Mucosa of rectum (tissue), 2 donors: ENCODE results near the gene TREML1.
A peak's percentile ranks its signal among the peaks of the same experiment; 100 is the strongest.

Source experiments
- H3K27ac ChIP-seq, 2 donors: one replicate each; pipeline ENCODE4 v1.7.0; 2013; ENCODE audit warnings: inconsistent platforms in 2 of 2, low read depth in 2 of 2, low read length in 2 of 2
- H3K27me3 ChIP-seq, 2 donors: one replicate each; pipeline ENCODE4 v1.7.0; 2013; ENCODE audit warnings: low read length in 2 of 2; ENCODE audit not compliant: control insufficient read depth in 2 of 2, insufficient read depth in 2 of 2
- H3K36me3 ChIP-seq, 2 donors: one replicate each; pipeline ENCODE4 v1.7.0; 2013; ENCODE audit warnings: low read length in 2 of 2; ENCODE audit not compliant: control insufficient read depth in 2 of 2, insufficient read depth in 2 of 2
- H3K4me1 ChIP-seq, 2 donors: one replicate each; pipeline ENCODE4 v1.7.0; 2013; ENCODE audit warnings: low read length in 2 of 2, mild to moderate bottlenecking in 1 of 2; ENCODE audit not compliant: control insufficient read depth in 2 of 2, insufficient read depth in 2 of 2
- H3K4me3 ChIP-seq, 2 donors: one replicate each; pipeline ENCODE4 v1.7.0; 2013; ENCODE audit warnings: low read length in 2 of 2
- H3K9ac ChIP-seq, 2 donors: one replicate each; pipeline ENCODE4 v1.7.0; 2013; ENCODE audit warnings: low read length in 2 of 2, low read depth in 1 of 2, mild to moderate bottlenecking in 1 of 2
- H3K9me3 ChIP-seq, 2 donors: one replicate each; pipeline ENCODE4 v1.7.0; 2013; ENCODE audit warnings: low read length in 2 of 2; ENCODE audit not compliant: control insufficient read depth in 2 of 2
- donor health status: healthy.
- donor health status: Normal muscosa, but diverticular disease.

TREML1 gene

GRCh38 chr6:41153992-41154625, at the start of gene TREML1:
Gene TREML1 (minus strand): TSS chr6:41154347. CDS start chr6:41154288, 59 bp downstream.
- Histone ChIP-seq H3K9ac (no peak within 1 kb of the TSS), H3K4me1 (no peaks in the 10 kb centered on the region), H3K9me3 (no peaks in the 10 kb centered on the region), H3K36me3 (no peaks in the 10 kb centered on the region), H3K4me3 (no peak within 1 kb of the TSS), H3K27me3 (no peaks in the 10 kb centered on the region), H3K27ac (no peak within 1 kb of the TSS)

GRCh38 chr6:41201764-41202173, 47.6 kb upstream of the TREML1 start:
- no peaks in the 10 kb centered on the region for H3K36me3 ChIP-seq

GRCh38 chr6:41200901-41201763, 47.0 kb upstream of the TREML1 start, which contains the start of gene TREML2:
Gene TREML2 (minus strand): TSS chr6:41201149. CDS start chr6:41201008, 141 bp downstream.
- Histone ChIP-seq H3K4me3 (peak within 1 kb of the TSS in 1 of 2 donors; percentile 49), H3K27ac (peak within 1 kb of the TSS; percentile 6 to 77), H3K9ac (no peak within 1 kb of the TSS), H3K9me3 (no peaks in the 10 kb centered on the region), H3K27me3 (peaks cover 0 to 4% of the 10 kb centered on the region in 2 donors), H3K4me1 (peaks cover 6 to 9% of the 10 kb centered on the region in 2 donors), H3K36me3 (no peaks in the 10 kb centered on the region)

More at GRCh38 chr6:41201764-41202173, 47.6 kb upstream of the TREML1 start:
- Histone ChIP-seq H3K9ac (no peak overlapping the region), H3K4me3 (no peak overlapping the region), H3K9me3 (no peaks in the 10 kb centered on the region), H3K4me1 (peaks cover 6 to 9% of the 10 kb centered on the region in 2 donors), H3K27ac (no peak overlapping the region), H3K27me3 (peaks cover 0 to 4% of the 10 kb centered on the region in 2 donors)

- Histone ChIP-seq H3K9ac (no peak overlapping the region), H3K27ac (peak overlapping the region; percentile 6 to 77), H3K9me3 (no peaks in the 10 kb centered on the region), H3K4me1 (peaks cover 6 to 9% of the 10 kb centered on the region in 2 donors), H3K27me3 (peaks cover 0 to 4% of the 10 kb centered on the region in 2 donors), H3K4me3 (peak overlapping the region in 1 of 2 donors; percentile 49), H3K36me3 (no peaks in the 10 kb centered on the region)
These were observed 46.3 kb upstream of the TREML1 start for GRCh38 chr6:41200296-41200900.

- H3K27ac ChIP-seq: peak overlapping the region; percentile 6 to 77
- H3K36me3 ChIP-seq: no peaks in the 10 kb centered on the region
- peaks cover 0 to 4% of the 10 kb centered on the region in 2 donors for H3K27me3 ChIP-seq
- H3K9me3 ChIP-seq: no peaks in the 10 kb centered on the region
- H3K4me1 ChIP-seq: peaks cover 6 to 9% of the 10 kb centered on the region in 2 donors
- H3K9ac ChIP-seq: no peak overlapping the region
- H3K4me3 ChIP-seq: peak overlapping the region in 1 of 2 donors; percentile 49
These were observed 45.6 kb upstream of the TREML1 start for GRCh38 chr6:41199552-41200246.

- Histone ChIP-seq H3K9ac (no peak overlapping the region), H3K36me3 (no peaks in the 10 kb centered on the region), H3K4me1 (peaks cover 6 to 9% of the 10 kb centered on the region in 2 donors), H3K27me3 (peaks cover 0 to 4% of the 10 kb centered on the region in 2 donors), H3K9me3 (no peaks in the 10 kb centered on the region), H3K27ac (no peak overlapping the region), H3K4me3 (no peak overlapping the region)
These were observed 43.1 kb upstream of the TREML1 start for GRCh38 chr6:41197234-41197633.

GRCh38 chr6:41194386-41194785, 40.2 kb upstream of the TREML1 start:
- peaks cover 0 to 3% of the 10 kb centered on the region in 2 donors for H3K9me3 ChIP-seq
- no peak overlapping the region for H3K4me3 ChIP-seq
- H3K27me3 ChIP-seq: peaks cover 0 to 4% of the 10 kb centered on the region in 2 donors
- H3K27ac ChIP-seq: no peak overlapping the region
- no peaks in the 10 kb centered on the region for H3K4me1 ChIP-seq
- H3K9ac ChIP-seq: no peak overlapping the region
- no peaks in the 10 kb centered on the region for H3K36me3 ChIP-seq

- Histone ChIP-seq H3K27ac (no peak overlapping the region), H3K27me3 (peaks cover 0 to 4% of the 10 kb centered on the region in 2 donors), H3K36me3 (no peaks in the 10 kb centered on the region), H3K4me3 (no peak overlapping the region), H3K9ac (no peak overlapping the region), H3K9me3 (peaks cover 0 to 3% of the 10 kb centered on the region in 2 donors), H3K4me1 (no peaks in the 10 kb centered on the region)
These were observed 39.7 kb upstream of the TREML1 start for GRCh38 chr6:41193884-41194283.

- peaks cover 0 to 4% of the 10 kb centered on the region in 2 donors for H3K27me3 ChIP-seq
- H3K36me3 ChIP-seq: no peaks in the 10 kb centered on the region
- no peaks in the 10 kb centered on the region for H3K4me1 ChIP-seq
- peaks cover 0 to 3% of the 10 kb centered on the region in 2 donors for H3K9me3 ChIP-seq
- H3K27ac ChIP-seq: no peak overlapping the region
- no peak overlapping the region for H3K4me3 ChIP-seq
- H3K9ac ChIP-seq: no peak overlapping the region
These were observed 39.1 kb upstream of the TREML1 start for GRCh38 chr6:41193171-41193734.
